SK-N-MC (cell line): ENCODE data around the gene IGSF23.

Experiments used
- EZH2 ChIP-seq: fragments of 200-600 bp; sonication (generic); IDR thresholded peaks from one replicate; pipeline ENCODE4 v1.6.1; 2017; ENCODE audit warnings: antibody characterized with exemption
- FOXP2 ChIP-seq: optimal IDR thresholded peaks from 2 replicates; pipeline ENCODE3; 2011; ENCODE audit warnings: mild to moderate bottlenecking, moderate library complexity; ENCODE audit not compliant: insufficient read depth; ENCODE audit errors: extremely low read length, control extremely low read depth
- POLR2AphosphoS5 ChIP-seq: IDR thresholded peaks from 2 replicates; pipeline ENCODE4 v1.6.1; 2012; ENCODE audit warnings: mild to moderate bottlenecking, low read depth, low read length, borderline replicate concordance

DNA sequence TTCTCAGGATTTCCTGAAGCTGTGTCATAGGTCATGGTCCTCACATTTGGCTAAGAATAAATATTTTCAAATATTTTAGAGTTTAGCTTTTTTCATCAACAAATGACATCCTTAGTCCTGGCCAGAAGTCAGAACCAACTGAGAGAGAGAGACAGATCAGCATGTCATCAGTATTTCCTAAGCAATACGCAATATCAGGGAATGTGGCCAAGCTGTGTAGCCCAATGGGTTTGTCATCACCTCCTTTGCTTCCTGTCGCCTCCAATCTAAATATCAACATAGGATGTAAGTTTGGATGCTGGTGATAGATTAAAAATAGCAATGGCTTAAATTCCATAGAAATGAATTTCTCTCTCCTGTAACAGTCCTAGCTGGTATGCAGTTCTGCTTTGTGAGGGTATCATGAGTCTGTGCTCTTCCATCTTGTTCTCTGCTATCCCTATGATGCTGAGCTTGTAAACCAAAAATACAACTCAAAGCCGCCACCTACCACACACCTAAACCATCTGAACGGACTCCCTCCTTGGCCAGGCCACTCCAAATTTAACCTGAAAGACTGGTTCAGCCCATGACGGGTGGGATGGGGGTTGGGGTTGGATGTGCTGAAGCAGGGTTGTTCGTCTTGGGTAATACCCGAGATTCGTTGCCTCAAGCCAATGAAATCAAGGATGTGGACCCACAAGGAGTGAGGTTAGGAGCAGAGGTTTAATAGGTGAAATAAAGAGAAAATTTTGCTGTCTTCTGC is 10.0 kb upstream of the IGSF23 start:
- no peak for TF ChIP-seq POLR2AphosphoS5
- no peak for TF ChIP-seq EZH2
- TF ChIP-seq FOXP2, result no peak
